DMS114 treated with DMSO at 0.1 percent for 48 hours (cell line): ENCODE measurements around the gene THRSP.
"Not testable (repeated sequence)": the region's sequence is repeated elsewhere in the genome, so short reads cannot be mapped to it uniquely, and the experiment has no call there.

Experiments used
- DNase-seq: peaks from one replicate; lab custom pipeline; 2025; ENCODE audit not compliant: unreplicated experiment; lab: John Stamatoyannopoulos, UW

Gene THRSP

GRCh38 chr11:78063440-78064181 lies at the start of gene THRSP:
Gene THRSP, plus strand, starts transcription at chr11:78063861. Its CDS starts 21 bp downstream, at chr11:78063882.
- no peak for DNase-seq

GRCh38 chr11:78014937-78015520 lies 48.6 kb upstream of the THRSP start:
- DNase-seq = not testable (repeated sequence)

- DNase-seq = no peak
These were observed 47.8 kb upstream of the THRSP start for GRCh38 chr11:78015878-78016277.

GRCh38 chr11:78019808-78020207 lies 43.9 kb upstream of the THRSP start:
- DNase-seq = no peak

GRCh38 chr11:78020246-78020645 lies 43.4 kb upstream of the THRSP start:
- DNase-seq = no peak

- DNase-seq = no peak
These were observed 42.0 kb upstream of the THRSP start for GRCh38 chr11:78021611-78022010.

- no peak for DNase-seq
These were observed 41.0 kb upstream of the THRSP start, which contains the start of gene KCTD14 for GRCh38 chr11:78022397-78023396. Gene KCTD14, minus strand, starts transcription at chr11:78023276. Its CDS starts 27 bp downstream, at chr11:78023249.

GRCh38 chr11:78023426-78023825 lies 40.2 kb upstream of the THRSP start:
- DNase-seq = no peak

- no peak for DNase-seq
These were observed 38.3 kb upstream of the THRSP start for GRCh38 chr11:78025378-78025777.

- no peak for DNase-seq
These were observed 35.9 kb upstream of the THRSP start for GRCh38 chr11:78027759-78028158.

- DNase-seq = not testable (repeated sequence)
These were observed 35.2 kb upstream of the THRSP start for GRCh38 chr11:78028423-78028822.

- DNase-seq = no peak
These were observed 33.0 kb upstream of the THRSP start for GRCh38 chr11:78030429-78031325.

GRCh38 chr11:78031629-78032028 lies 32.0 kb upstream of the THRSP start:
- DNase-seq = no peak

GRCh38 chr11:78032090-78032489 lies 31.6 kb upstream of the THRSP start:
- no peak for DNase-seq

GRCh38 chr11:78033040-78033439 lies 30.6 kb upstream of the THRSP start:
- DNase-seq = no peak

- DNase-seq = no peak
These were observed 29.0 kb upstream of the THRSP start for GRCh38 chr11:78034623-78035022.

- DNase-seq = no peak
These were observed 27.3 kb upstream of the THRSP start for GRCh38 chr11:78036313-78036712.

GRCh38 chr11:78037056-78037455 lies 26.6 kb upstream of the THRSP start:
- DNase-seq = no peak

- no peak for DNase-seq
These were observed 25.6 kb upstream of the THRSP start for GRCh38 chr11:78037825-78038620.
